ENCODE measurements around the gene PCID2.

The PCID2 gene

GRCh38 chr13:113207890-113208420 lies 514 bp downstream of the PCID2 start:
- peak overlapping the region; percentile 92 for H3K9ac ChIP-seq (ENCODE audit: low read length)
- peaks cover 15% of the 10 kb centered on the region; the same call in 1 of the 2 replicates for H4K20me1 ChIP-seq (ENCODE audit: low read depth, low read length)
- TF ChIP-seq EZH2phosphoT487 (conservative IDR thresholded peaks at IDR 0.05; ENCODE audit: low read length): no peak
- no peak for TF ChIP-seq CTCF (IDR thresholded peaks at IDR 0.05; ENCODE audit: insufficient read depth, low read length, poor library complexity, severe bottlenecking)

GRCh38 chr13:113207460-113207859 lies 1.0 kb downstream of the PCID2 start:
- no peaks in the 10 kb centered on the region for H3K9me3 ChIP-seq (ENCODE audit: insufficient read depth, low read length)
- H4K20me1 ChIP-seq (ENCODE audit: low read depth, low read length): peaks cover 19% of the 10 kb centered on the region
- no peak overlapping the region for H3K27ac ChIP-seq (ENCODE audit: low read depth, low read length)
- H3K4me3 ChIP-seq (ENCODE audit: insufficient read depth, low read length, poor library complexity, severe bottlenecking): peak overlapping the region; percentile 67
- peaks cover 6% of the 10 kb centered on the region; the same call in 1 of the 2 replicates for H3K36me3 ChIP-seq (ENCODE audit: low read length)
- peaks cover 10% of the 10 kb centered on the region for H3F3A ChIP-seq (ENCODE audit: insufficient read depth)
- no peaks in the 10 kb centered on the region for H3K27me3 ChIP-seq (ENCODE audit: low read length)
- peak overlapping the region; percentile 92 for H3K9ac ChIP-seq (ENCODE audit: low read length)
- TF ChIP-seq CTCF (IDR thresholded peaks at IDR 0.05; ENCODE audit: insufficient read depth, low read length, poor library complexity, severe bottlenecking): no peak
- no peak for TF ChIP-seq EZH2phosphoT487 (conservative IDR thresholded peaks at IDR 0.05; ENCODE audit: low read length)
- peak overlapping the region; percentile 91 for H3K4me2 ChIP-seq (ENCODE audit: low read depth, low read length, poor library complexity, severe bottlenecking)
- peaks cover 87% of the 10 kb centered on the region for H3K79me2 ChIP-seq (ENCODE audit: insufficient read depth, low read length)
- H3K9me2 ChIP-seq (replicated peaks; ENCODE audit: insufficient read depth, low read length): no peaks in the 10 kb centered on the region
- no peak overlapping the region for H2AFZ ChIP-seq (ENCODE audit: low read depth, low read length, severe bottlenecking)

More at GRCh38 chr13:113207890-113208420, 514 bp downstream of the PCID2 start:
- peak overlapping the region; percentile 84 for H2AFZ ChIP-seq (ENCODE audit: low read depth, low read length, severe bottlenecking)
- peaks cover 6% of the 10 kb centered on the region; the same call in 1 of the 2 replicates for H3K36me3 ChIP-seq (ENCODE audit: low read length)
- H3K4me3 ChIP-seq (ENCODE audit: insufficient read depth, low read length, poor library complexity, severe bottlenecking): peak overlapping the region; percentile 67
- H3K27me3 ChIP-seq (ENCODE audit: low read length): no peaks in the 10 kb centered on the region
- peak overlapping the region; percentile 91 for H3K4me2 ChIP-seq (ENCODE audit: low read depth, low read length, poor library complexity, severe bottlenecking)
- H3K27ac ChIP-seq (ENCODE audit: low read depth, low read length): peak overlapping the region; percentile 35; the same call in 1 of the 2 replicates
- peaks cover 10% of the 10 kb centered on the region for H3F3A ChIP-seq (ENCODE audit: insufficient read depth)
- H3K9me2 ChIP-seq (replicated peaks; ENCODE audit: insufficient read depth, low read length): no peaks in the 10 kb centered on the region
- H3K9me3 ChIP-seq (ENCODE audit: insufficient read depth, low read length): no peaks in the 10 kb centered on the region
- peaks cover 87% of the 10 kb centered on the region for H3K79me2 ChIP-seq (ENCODE audit: insufficient read depth, low read length)

- H3K4me2 ChIP-seq (ENCODE audit: low read depth, low read length, poor library complexity, severe bottlenecking): no peak overlapping the region
- H3F3A ChIP-seq (ENCODE audit: insufficient read depth): peaks cover 6% of the 10 kb centered on the region
- no peaks in the 10 kb centered on the region for H3K9me2 ChIP-seq (replicated peaks; ENCODE audit: insufficient read depth, low read length)
- no peaks in the 10 kb centered on the region for H3K9me3 ChIP-seq (ENCODE audit: insufficient read depth, low read length)
- H4K20me1 ChIP-seq (ENCODE audit: low read depth, low read length): peaks cover 11% of the 10 kb centered on the region
- peaks cover 87% of the 10 kb centered on the region for H3K79me2 ChIP-seq (ENCODE audit: insufficient read depth, low read length)
- no peak overlapping the region for H3K9ac ChIP-seq (ENCODE audit: low read length)
- H2AFZ ChIP-seq (ENCODE audit: low read depth, low read length, severe bottlenecking): no peak overlapping the region
- H3K27ac ChIP-seq (ENCODE audit: low read depth, low read length): no peak overlapping the region
- no peaks in the 10 kb centered on the region for H3K27me3 ChIP-seq (ENCODE audit: low read length)
- no peaks in the 10 kb centered on the region; the same call in 1 of the 2 replicates for H3K36me3 ChIP-seq (ENCODE audit: low read length)
- H3K4me3 ChIP-seq (ENCODE audit: insufficient read depth, low read length, poor library complexity, severe bottlenecking): no peak overlapping the region
- TF ChIP-seq CTCF (IDR thresholded peaks at IDR 0.05; ENCODE audit: insufficient read depth, low read length, poor library complexity, severe bottlenecking): no peak
- TF ChIP-seq EZH2phosphoT487 (conservative IDR thresholded peaks at IDR 0.05; ENCODE audit: low read length): no peak
Measured at GRCh38 chr13:113205428-113205931, 3.0 kb downstream of the PCID2 start.
